SKM-1 (cell line): ENCODE data around the gene KCNQ1OT1.

Experiments used
- DNase-seq: peaks from one replicate; lab custom pipeline; 2025; ENCODE audit not compliant: unreplicated experiment; lab: John Stamatoyannopoulos, UW

Gene KCNQ1OT1

GRCh38 chr11:2584812-2585565 lies 114.8 kb downstream of the KCNQ1OT1 start:
- DNase-seq: no peak

GRCh38 chr11:2584434-2584811 lies 115.4 kb downstream of the KCNQ1OT1 start:
- DNase-seq: no peak

- DNase-seq: no peak
Observed at GRCh38 chr11:2583605-2583958, 116.2 kb downstream of the KCNQ1OT1 start.

- DNase-seq: no peak
Observed at GRCh38 chr11:2582946-2583604, 116.7 kb downstream of the KCNQ1OT1 start.

GRCh38 chr11:2582351-2582945 lies 117.3 kb downstream of the KCNQ1OT1 start:
- DNase-seq: no peak

GRCh38 chr11:2581931-2582350 lies 117.9 kb downstream of the KCNQ1OT1 start:
- no peak for DNase-seq

GRCh38 chr11:2581151-2581930 lies 118.5 kb downstream of the KCNQ1OT1 start:
- DNase-seq: no peak

GRCh38 chr11:2580571-2581001 lies 119.2 kb downstream of the KCNQ1OT1 start:
- DNase-seq: no peak

GRCh38 chr11:2580061-2580421 lies 119.8 kb downstream of the KCNQ1OT1 start:
- no peak for DNase-seq

- DNase-seq: no peak
Observed at GRCh38 chr11:2579315-2580060, 120.3 kb downstream of the KCNQ1OT1 start.

- no peak for DNase-seq
Observed at GRCh38 chr11:2578929-2579270, 120.9 kb downstream of the KCNQ1OT1 start.

GRCh38 chr11:2577991-2578928 lies 121.5 kb downstream of the KCNQ1OT1 start:
- no peak for DNase-seq

GRCh38 chr11:2577031-2577990 lies 122.5 kb downstream of the KCNQ1OT1 start:
- DNase-seq: no peak

- no peak for DNase-seq
Observed at GRCh38 chr11:2576549-2576948, 123.2 kb downstream of the KCNQ1OT1 start.

- DNase-seq: no peak
Observed at GRCh38 chr11:2576111-2576510, 123.7 kb downstream of the KCNQ1OT1 start.

GRCh38 chr11:2575591-2576051 lies 124.2 kb downstream of the KCNQ1OT1 start:
- no peak for DNase-seq

- no peak for DNase-seq
Observed at GRCh38 chr11:2574553-2575535, 125.0 kb downstream of the KCNQ1OT1 start.
